Smooth muscle cell (in vitro differentiated cells): Measurements from ENCODE around the gene STAB2. TPM values are rescaled to one million over a fixed set of nuclear protein-coding genes. Genes with fewer than 3 reads are reported as not detected.

ENCODE experiments used
- DNase-seq: peaks from one replicate; lab custom pipeline; 2025; ENCODE audit not compliant: unreplicated experiment; lab: John Stamatoyannopoulos, UW
- H2AFZ ChIP-seq: fragments of 200-600 bp; sonication (generic); 2 replicates; pipeline ENCODE4 v1.6.0; 2016; ENCODE audit warnings: antibody characterized with exemption, low read depth, mild to moderate bottlenecking
- H3F3A ChIP-seq: fragments of 200-600 bp; sonication (generic); 2 replicates; pipeline ENCODE4 v1.6.0; 2017; ENCODE audit warnings: antibody characterized with exemption, low read depth
- H3K27ac ChIP-seq: fragments of 200-600 bp; sonication (generic); 2 replicates; pipeline ENCODE4 v1.5.1; 2016; ENCODE audit warnings: low read depth, mild to moderate bottlenecking
- H3K27me3 ChIP-seq: fragments of 200-600 bp; sonication (generic); 2 replicates; pipeline ENCODE4 v1.6.1; 2016; ENCODE audit warnings: low read depth, mild to moderate bottlenecking
- H3K36me3 ChIP-seq: fragments of 200-600 bp; sonication (generic); 2 replicates; pipeline ENCODE4 v1.5.1; 2016; ENCODE audit warnings: low read depth
- H3K4me1 ChIP-seq: fragments of 200-600 bp; sonication (generic); 2 replicates; pipeline ENCODE4 v1.5.1; 2016; ENCODE audit warnings: low read depth
- H3K4me2 ChIP-seq: fragments of 200-600 bp; sonication (generic); 2 replicates; pipeline ENCODE4 v1.6.0; 2016; ENCODE audit warnings: mild to moderate bottlenecking
- H3K4me3 ChIP-seq: fragments of 200-600 bp; sonication (generic); 2 replicates; pipeline ENCODE4 v1.5.1; 2016; ENCODE audit warnings: mild to moderate bottlenecking
- H3K79me2 ChIP-seq: fragments of 200-600 bp; sonication (generic); 2 replicates; pipeline ENCODE4 v1.6.0; 2016; ENCODE audit warnings: low read depth, mild to moderate bottlenecking
- H3K9ac ChIP-seq: fragments of 200-600 bp; sonication (generic); 2 replicates; pipeline ENCODE4 v1.6.0; 2016; ENCODE audit warnings: low read depth
- H3K9me3 ChIP-seq: fragments of 200-600 bp; sonication (generic); replicated peaks from 2 replicates; pipeline ENCODE4 v1.5.1; 2016; ENCODE audit warnings: low read depth
- H4K20me1 ChIP-seq: fragments of 200-600 bp; sonication (generic); 2 replicates; pipeline ENCODE4 v1.6.0; 2016; ENCODE audit warnings: low read depth
- CTCF ChIP-seq: fragments of 200-600 bp; sonication (generic); IDR thresholded peaks from 2 replicates; pipeline ENCODE4 v1.5.1; 2017; ENCODE audit warnings: borderline replicate concordance, mild to moderate bottlenecking, antibody characterized with exemption; ENCODE audit not compliant: insufficient read depth, poor library complexity, severe bottlenecking
- WGBS: methylation state at CpG from one replicate; pipeline ENCODE4 v1.1.7; 2016; ENCODE audit warnings: low lambda C conversion rate; 5-methylcytosine and 5-hydroxymethylcytosine counted together
- polyA plus RNA-seq: library from polyadenylated mRNA; unstranded; fragments of >200 nt; fragmentation: Nextera tagmentation; extraction: Ambion mirVana; gene quantifications from 2 replicates; pipeline ENCODE4 v1.2.1, GENCODE V29; 2016
- total RNA-seq: library from RNA; depleted of rRNA; stranded (reverse); fragments of >200 nt; gene quantifications from 2 replicates; pipeline ENCODE4 v1.2.3, GENCODE V29; 2014

STAB2 gene
- total and polyA plus RNA-seq, 2 experiments from 2014 or later: not detected

GRCh38 chr12:103546959-103547358, 40.1 kb upstream of the STAB2 start:
- Histone ChIP-seq H4K20me1 (no peaks in the 10 kb centered on the region), H3K4me3 (no peak overlapping the region), H3K36me3 (no peaks in the 10 kb centered on the region), H3K4me2 (no peak overlapping the region), H3K9me3 (no peaks in the 10 kb centered on the region), H3K27me3 (peaks cover 10% of the 10 kb centered on the region), H3F3A (no peaks in the 10 kb centered on the region), H3K9ac (no peak overlapping the region), H3K4me1 (no peaks in the 10 kb centered on the region), H2AFZ (no peak overlapping the region), H3K79me2 (no peaks in the 10 kb centered on the region), H3K27ac (no peak overlapping the region)
- no peak for DNase-seq
- TF ChIP-seq CTCF: no peak
- WGBS: 90% methylated on average over 2 of the region's 2 CpGs

GRCh38 chr12:103547376-103547775, 39.7 kb upstream of the STAB2 start:
- H3K4me1 ChIP-seq: no peaks in the 10 kb centered on the region
- no peak for DNase-seq
- H3K27ac ChIP-seq: no peak overlapping the region
- 64% methylated on average over 3 of the region's 3 CpGs for WGBS
- no peaks in the 10 kb centered on the region for H3K79me2 ChIP-seq
- no peak overlapping the region for H3K4me2 ChIP-seq
- no peak overlapping the region for H3K9ac ChIP-seq
- H3K27me3 ChIP-seq: peaks cover 10% of the 10 kb centered on the region
- H3K36me3 ChIP-seq: no peaks in the 10 kb centered on the region
- H2AFZ ChIP-seq: no peak overlapping the region
- no peak for TF ChIP-seq CTCF
- H3F3A ChIP-seq: no peaks in the 10 kb centered on the region
- no peaks in the 10 kb centered on the region for H4K20me1 ChIP-seq
- no peak overlapping the region for H3K4me3 ChIP-seq
- H3K9me3 ChIP-seq: no peaks in the 10 kb centered on the region

GRCh38 chr12:103547929-103548328, 39.1 kb upstream of the STAB2 start:
- TF ChIP-seq CTCF: no peak
- Histone ChIP-seq H3K4me2 (no peak overlapping the region), H2AFZ (no peak overlapping the region), H3K4me3 (no peak overlapping the region), H3F3A (no peaks in the 10 kb centered on the region), H3K9ac (no peak overlapping the region), H4K20me1 (no peaks in the 10 kb centered on the region), H3K27ac (no peak overlapping the region), H3K79me2 (no peaks in the 10 kb centered on the region), H3K27me3 (peaks cover 14% of the 10 kb centered on the region), H3K9me3 (no peaks in the 10 kb centered on the region), H3K36me3 (no peaks in the 10 kb centered on the region), H3K4me1 (no peaks in the 10 kb centered on the region)
- 68% methylated on average over 6 of the region's 6 CpGs for WGBS
- DNase-seq: no peak
